AG09309 (cell line): ENCODE measurements around the gene LCN9.

ENCODE experiments used
- DNase-seq: peaks from one replicate; pipeline ENCODE4 v3.0.0-alpha.2; 2010; ENCODE audit warnings: low read depth
- H3K4me3 ChIP-seq: 2 replicates; pipeline ENCODE4 v1.5.1; 2011; ENCODE audit warnings: mild to moderate bottlenecking, low read depth, low read length, moderate library complexity; ENCODE audit not compliant: control insufficient read depth
- CTCF ChIP-seq: IDR thresholded peaks from 2 replicates; pipeline ENCODE4 v1.5.1; 2011; ENCODE audit warnings: mild to moderate bottlenecking, low read depth, low read length, inconsistent platforms; ENCODE audit not compliant: insufficient read depth, control insufficient read depth; ENCODE audit errors: missing control alignments

The LCN9 gene

GRCh38 chr9:135647884-135648283, 15.2 kb upstream of the LCN9 start:
- DNase-seq: no peak
- no peak overlapping the region for H3K4me3 ChIP-seq
- no peak for TF ChIP-seq CTCF

GRCh38 chr9:135648494-135649410, 14.4 kb upstream of the LCN9 start:
- no peak overlapping the region for H3K4me3 ChIP-seq
- TF ChIP-seq CTCF: no peak

GRCh38 chr9:135649508-135649907, 13.6 kb upstream of the LCN9 start:
- H3K4me3 ChIP-seq: no peak overlapping the region
- DNase-seq: no peak

More at GRCh38 chr9:135648494-135649410, 14.4 kb upstream of the LCN9 start:
- DNase-seq: no peak

GRCh38 chr9:135650408-135650807, 12.7 kb upstream of the LCN9 start:
- no peak for DNase-seq
- H3K4me3 ChIP-seq: no peak overlapping the region
- no peak for TF ChIP-seq CTCF

More at GRCh38 chr9:135649508-135649907, 13.6 kb upstream of the LCN9 start:
- TF ChIP-seq CTCF: no peak

GRCh38 chr9:135655317-135655716, 7.8 kb upstream of the LCN9 start:
- no peak for TF ChIP-seq CTCF
- no peak for DNase-seq
- no peak overlapping the region for H3K4me3 ChIP-seq

GRCh38 chr9:135657416-135657815, 5.7 kb upstream of the LCN9 start:
- DNase-seq: no peak
- no peak for TF ChIP-seq CTCF
- no peak overlapping the region for H3K4me3 ChIP-seq
